K562 (cell line): Measurements from ENCODE around the gene MICOS13. TPM values are rescaled to one million over a fixed set of nuclear protein-coding genes. Genes with fewer than 3 reads are reported as not detected.

Source experiments
- CBX3 ChIP-seq, 2 experiments: IDR thresholded peaks; 1 replicate in 1 of 2; 2 replicates in 1 of 2; pipeline ENCODE4 v1.6.1; 2012; ENCODE audit warnings: inconsistent platforms in 2 of 2, low read length in 2 of 2, borderline replicate concordance in 1 of 2, control low read depth in 1 of 2
- CREB1 ChIP-seq, 2 experiments: sonication (generic) in 1 of 2; formaldehyde crosslinking in 1 of 2; IDR thresholded peaks; 2 replicates each; pipeline versions ENCODE4 v1.6.1 to v1.8.0; 2012 to 2022; ENCODE audit warnings: inconsistent platforms in 1 of 2, mild to moderate bottlenecking in 1 of 2, missing genetic modification reagents in 1 of 2, moderate library complexity in 1 of 2
- ELF1 ChIP-seq: fragments of 200-800 bp; sonication (Bioruptor generic); IDR thresholded peaks from 2 replicates; pipeline ENCODE4 v1.6.1; 2016; ENCODE audit warnings: missing genetic modification characterization, missing compliant biosample characterization
- ILF3 ChIP-seq: fragments of 450-650 bp; IDR thresholded peaks from 2 replicates; pipeline ENCODE4 v1.6.1; 2018; ENCODE audit warnings: antibody characterized with exemption, mild to moderate bottlenecking, moderate library complexity, borderline replicate concordance
- MGA ChIP-seq: fragments of 450-650 bp; IDR thresholded peaks from 2 replicates; pipeline ENCODE4 v1.6.1; 2016; ENCODE audit warnings: mild to moderate bottlenecking, moderate library complexity
- NFE2L1 ChIP-seq: fragments of 450-650 bp; IDR thresholded peaks from 2 replicates; pipeline ENCODE4 v1.6.1; 2016; ENCODE audit warnings: missing genetic modification characterization, low read depth, mild to moderate bottlenecking, missing compliant biosample characterization, moderate library complexity, borderline replicate concordance
- POLR2B ChIP-seq: fragments of 450-650 bp; IDR thresholded peaks from 2 replicates; pipeline ENCODE4 v1.6.1; 2018; ENCODE audit warnings: low read depth; ENCODE audit not compliant: partially characterized antibody
- TRIM25 ChIP-seq: fragments of 450-650 bp; IDR thresholded peaks from 2 replicates; pipeline ENCODE4 v1.7.0; 2016; ENCODE audit warnings: borderline replicate concordance
- ZNF395 ChIP-seq: fragments of 200-800 bp; sonication (Bioruptor generic); IDR thresholded peaks from 2 replicates; pipeline ENCODE4 v1.6.1; 2017; ENCODE audit warnings: missing genetic modification characterization, missing compliant biosample characterization
- polyA plus RNA-seq, 8 experiments: library from polyadenylated mRNA; depleted of rRNA in 4 of 8; stranded (reverse) in 5 of 8; unstranded in 3 of 8; fragments of >200 nt; fragmentation: Nextera tagmentation in 2 of 8; fragmentation: Illumina TruSeq in 1 of 8; extraction: Ambion mirVana in 2 of 8; extraction: Trizol in 1 of 8; gene quantifications; 2 replicates each; pipeline versions ENCODE4 v1.2.1 to v1.2.3, GENCODE V29; 2011 to 2014; ENCODE audit warnings: inconsistent platforms in 1 of 8, missing spikeins in 1 of 8
- total RNA-seq, 7 experiments: library from RNA; depleted of rRNA in 6 of 7; stranded (reverse); fragments of >200 nt in 6 of 7; fragmentation: Illumina TruSeq in 2 of 7; extraction: Trizol in 2 of 7; gene quantifications; 2 replicates each; pipeline versions ENCODE4 v1.2.1 to v1.2.3, GENCODE V29; 2011 to 2021; ENCODE audit warnings: low replicate concordance in 1 of 7

Gene MICOS13
- total and polyA plus RNA-seq, 9 of the 15 experiments (the other 6 are each of a cell fraction or from before 2014, with no cell fraction given): 15.5 to 220 (median 49.4) TPM

GRCh38 chr19:5719274-5719960 lies 39.1 kb upstream of the MICOS13 start (continued):
- TF ChIP-seq MGA: no peak
- TF ChIP-seq NFE2L1: no peak
- no peak for TF ChIP-seq ILF3
- TF ChIP-seq POLR2B: no peak
- TF ChIP-seq CBX3 (IDR thresholded peaks at IDR 0.05; ENCODE audit: borderline replicate concordance in 1 of 2, low read length in 2 of 2): no peak
- no peak for TF ChIP-seq CREB1 (IDR thresholded peaks at IDR 0.05)
- no peak for TF ChIP-seq CREB1 (CRISPR knock-in tag; IDR thresholded peaks at IDR 0.05)
- TF ChIP-seq TRIM25: no peak
- TF ChIP-seq ZNF395 (CRISPR knock-in tag): peak; percentile 71
- no peak for TF ChIP-seq ELF1 (tag)
